ENCODE measurements around the gene STARD9. TPM values are rescaled to one million over a fixed set of nuclear protein-coding genes. Genes with fewer than 3 reads are reported as not detected.
A peak's percentile ranks its signal among the peaks of the same experiment; 100 is the strongest.

Gene STARD9
- total RNA-seq, 1 donor from 2014 or later, result 7.1 TPM

DNA sequence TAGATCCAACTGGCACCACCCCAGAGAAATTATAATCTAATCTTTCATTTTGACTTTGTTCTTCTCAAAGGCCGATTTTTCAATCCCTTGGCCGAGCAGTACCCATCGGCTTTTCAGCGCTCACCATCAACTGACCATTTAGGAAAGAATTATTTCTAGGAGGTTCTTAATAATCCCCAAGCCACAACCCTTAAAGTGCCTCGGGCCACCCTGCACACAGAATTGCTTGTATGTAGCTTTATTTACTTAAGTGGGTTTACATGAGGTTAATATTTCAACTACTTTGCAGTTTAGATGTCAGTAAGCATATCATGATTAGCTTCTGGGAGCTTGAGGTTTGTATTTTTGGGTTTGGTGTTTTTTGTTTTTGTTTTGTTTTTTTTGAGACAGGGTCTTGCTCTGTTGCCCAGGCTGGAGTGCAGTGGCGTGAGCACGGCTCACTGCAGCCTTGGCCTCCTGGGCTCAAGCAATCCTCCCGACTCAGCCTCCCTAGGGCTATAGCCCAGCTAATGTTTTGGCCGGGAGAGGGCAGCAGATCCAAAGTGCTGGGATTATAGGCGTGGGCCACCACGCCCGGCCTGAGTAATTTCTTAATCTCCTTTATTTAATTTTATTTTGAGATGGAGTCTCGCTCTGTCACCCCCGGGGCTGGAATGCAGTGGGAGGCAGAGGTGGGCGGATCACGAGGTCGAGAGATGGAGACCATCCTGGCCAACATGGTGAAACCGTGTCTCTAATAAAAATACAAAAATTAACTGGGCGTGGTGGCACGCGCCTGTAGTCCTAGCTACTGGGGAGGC lies 162.3 kb downstream of the STARD9 start:
- H2AFZ ChIP-seq (ENCODE audit: low read depth, low read length), result peak overlapping the region; percentile 93

GRCh38 chr15:42741710-42742109 lies 166.3 kb downstream of the STARD9 start:
- TF ChIP-seq, protein P1, sequence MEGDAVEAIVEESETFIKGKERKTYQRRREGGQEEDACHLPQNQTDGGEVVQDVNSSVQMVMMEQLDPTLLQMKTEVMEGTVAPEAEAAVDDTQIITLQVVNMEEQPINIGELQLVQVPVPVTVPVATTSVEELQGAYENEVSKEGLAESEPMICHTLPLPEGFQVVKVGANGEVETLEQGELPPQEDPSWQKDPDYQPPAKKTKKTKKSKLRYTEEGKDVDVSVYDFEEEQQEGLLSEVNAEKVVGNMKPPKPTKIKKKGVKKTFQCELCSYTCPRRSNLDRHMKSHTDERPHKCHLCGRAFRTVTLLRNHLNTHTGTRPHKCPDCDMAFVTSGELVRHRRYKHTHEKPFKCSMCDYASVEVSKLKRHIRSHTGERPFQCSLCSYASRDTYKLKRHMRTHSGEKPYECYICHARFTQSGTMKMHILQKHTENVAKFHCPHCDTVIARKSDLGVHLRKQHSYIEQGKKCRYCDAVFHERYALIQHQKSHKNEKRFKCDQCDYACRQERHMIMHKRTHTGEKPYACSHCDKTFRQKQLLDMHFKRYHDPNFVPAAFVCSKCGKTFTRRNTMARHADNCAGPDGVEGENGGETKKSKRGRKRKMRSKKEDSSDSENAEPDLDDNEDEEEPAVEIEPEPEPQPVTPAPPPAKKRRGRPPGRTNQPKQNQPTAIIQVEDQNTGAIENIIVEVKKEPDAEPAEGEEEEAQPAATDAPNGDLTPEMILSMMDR (IDR thresholded peaks at IDR 0.05; ENCODE audit: insufficient read depth, low read depth, low read length), result no peak
- TF ChIP-seq EZH2 (IDR thresholded peaks at IDR 0.05; ENCODE audit: insufficient read depth, low read length), result no peak
- no peaks in the 10 kb centered on the region for H4K20me1 ChIP-seq (ENCODE audit: insufficient read depth, low read length)
- no peak overlapping the region for H2AFZ ChIP-seq (ENCODE audit: low read depth, low read length)
- no peak overlapping the region for H3K9ac ChIP-seq (ENCODE audit: low read length)
- no peak for FAIRE-seq
- H3K4me2 ChIP-seq (ENCODE audit: low read length), result no peak overlapping the region
- H3K4me3 ChIP-seq (ENCODE audit: insufficient read depth, low read depth, low read length), result no peak overlapping the region
- Mint-ChIP-seq H3K27ac (ENCODE audit: unreplicated experiment) (no peak overlapping the region), H3K4me3 (ENCODE audit: unreplicated experiment) (no peak overlapping the region), H3K9me3 (ENCODE audit: unreplicated experiment) (no peaks in the 10 kb centered on the region), H3K4me1 (ENCODE audit: low read depth, unreplicated experiment) (no peaks in the 10 kb centered on the region), H3K36me3 (ENCODE audit: low read depth, unreplicated experiment) (no peaks in the 10 kb centered on the region), H3K27me3 (ENCODE audit: low read depth, unreplicated experiment) (no peaks in the 10 kb centered on the region)
- peaks cover 5% of the 10 kb centered on the region for H3K4me1 ChIP-seq (ENCODE audit: insufficient read depth, low read length)
- H3K27me3 ChIP-seq (ENCODE audit: insufficient read depth, low read length), result no peaks in the 10 kb centered on the region
- no peaks in the 10 kb centered on the region for H3K9me3 ChIP-seq (ENCODE audit: insufficient read depth, low read depth, low read length)
- H3K79me2 ChIP-seq (ENCODE audit: insufficient read depth, low read length), result no peaks in the 10 kb centered on the region
- no peak for DNase-seq (ENCODE audit: low read depth)
- H3K36me3 ChIP-seq (ENCODE audit: insufficient read depth, low read length), result peaks cover 6% of the 10 kb centered on the region
- no peak overlapping the region for H3K27ac ChIP-seq (ENCODE audit: low read depth, low read length)

More for the DNA sequence above, 162.3 kb downstream of the STARD9 start:
- Mint-ChIP-seq H3K27me3 (ENCODE audit: low read depth, unreplicated experiment) (no peaks in the 10 kb centered on the region), H3K4me1 (ENCODE audit: low read depth, unreplicated experiment) (no peaks in the 10 kb centered on the region), H3K36me3 (ENCODE audit: low read depth, unreplicated experiment) (peaks cover 3% of the 10 kb centered on the region), H3K27ac (ENCODE audit: unreplicated experiment) (peak overlapping the region; percentile 26), H3K4me3 (ENCODE audit: unreplicated experiment) (peak overlapping the region; percentile 82), H3K9me3 (ENCODE audit: unreplicated experiment) (no peaks in the 10 kb centered on the region)
- TF ChIP-seq, protein P1 (IDR thresholded peaks at IDR 0.05; ENCODE audit: insufficient read depth, low read depth, low read length), result no peak
- TF ChIP-seq EZH2 (IDR thresholded peaks at IDR 0.05; ENCODE audit: insufficient read depth, low read length), result no peak
- no peaks in the 10 kb centered on the region for H3K9me3 ChIP-seq (ENCODE audit: insufficient read depth, low read depth, low read length)
- H3K4me2 ChIP-seq (ENCODE audit: low read length), result peak overlapping the region; percentile 94
- H3K4me3 ChIP-seq (ENCODE audit: insufficient read depth, low read depth, low read length), result peak overlapping the region; percentile 83
- H4K20me1 ChIP-seq (ENCODE audit: insufficient read depth, low read length), result peaks cover 22% of the 10 kb centered on the region
- no peak for FAIRE-seq
- no peaks in the 10 kb centered on the region for H3K27me3 ChIP-seq (ENCODE audit: insufficient read depth, low read length)
- peak overlapping the region; percentile 76 for H3K27ac ChIP-seq (ENCODE audit: low read depth, low read length)
- peaks cover 15% of the 10 kb centered on the region for H3K79me2 ChIP-seq (ENCODE audit: insufficient read depth, low read length)
- no peak for DNase-seq (ENCODE audit: low read depth)
- peaks cover 10% of the 10 kb centered on the region for H3K4me1 ChIP-seq (ENCODE audit: insufficient read depth, low read length)
- peaks cover 3% of the 10 kb centered on the region for H3K36me3 ChIP-seq (ENCODE audit: insufficient read depth, low read length)
- peak overlapping the region; percentile 90 for H3K9ac ChIP-seq (ENCODE audit: low read length)

- FAIRE-seq, result no peak
- H3K27me3 ChIP-seq (ENCODE audit: insufficient read depth, low read length), result no peaks in the 10 kb centered on the region
These were observed 166.7 kb downstream of the STARD9 start for GRCh38 chr15:42742149-42742548.

More at GRCh38 chr15:42742149-42742548, 166.7 kb downstream of the STARD9 start:
- Histone ChIP-seq H4K20me1 (ENCODE audit: insufficient read depth, low read length) (no peaks in the 10 kb centered on the region), H3K79me2 (ENCODE audit: insufficient read depth, low read length) (no peaks in the 10 kb centered on the region), H3K36me3 (ENCODE audit: insufficient read depth, low read length) (peaks cover 6% of the 10 kb centered on the region), H2AFZ (ENCODE audit: low read depth, low read length) (no peak overlapping the region), H3K27ac (ENCODE audit: low read depth, low read length) (no peak overlapping the region), H3K4me1 (ENCODE audit: insufficient read depth, low read length) (peaks cover 5% of the 10 kb centered on the region), H3K4me3 (ENCODE audit: insufficient read depth, low read depth, low read length) (no peak overlapping the region), H3K9me3 (ENCODE audit: insufficient read depth, low read depth, low read length) (no peaks in the 10 kb centered on the region), H3K4me2 (ENCODE audit: low read length) (no peak overlapping the region), H3K9ac (ENCODE audit: low read length) (no peak overlapping the region)
- Mint-ChIP-seq H3K27ac (ENCODE audit: unreplicated experiment) (no peak overlapping the region), H3K4me1 (ENCODE audit: low read depth, unreplicated experiment) (no peaks in the 10 kb centered on the region), H3K9me3 (ENCODE audit: unreplicated experiment) (no peaks in the 10 kb centered on the region), H3K36me3 (ENCODE audit: low read depth, unreplicated experiment) (no peaks in the 10 kb centered on the region), H3K27me3 (ENCODE audit: low read depth, unreplicated experiment) (no peaks in the 10 kb centered on the region), H3K4me3 (ENCODE audit: unreplicated experiment) (no peak overlapping the region)
- no peak for DNase-seq (ENCODE audit: low read depth)
- TF ChIP-seq, protein P1 (IDR thresholded peaks at IDR 0.05; ENCODE audit: insufficient read depth, low read depth, low read length), result no peak
- TF ChIP-seq EZH2 (IDR thresholded peaks at IDR 0.05; ENCODE audit: insufficient read depth, low read length), result no peak
